Measurements from ENCODE around the gene GREB1L.

DNA sequence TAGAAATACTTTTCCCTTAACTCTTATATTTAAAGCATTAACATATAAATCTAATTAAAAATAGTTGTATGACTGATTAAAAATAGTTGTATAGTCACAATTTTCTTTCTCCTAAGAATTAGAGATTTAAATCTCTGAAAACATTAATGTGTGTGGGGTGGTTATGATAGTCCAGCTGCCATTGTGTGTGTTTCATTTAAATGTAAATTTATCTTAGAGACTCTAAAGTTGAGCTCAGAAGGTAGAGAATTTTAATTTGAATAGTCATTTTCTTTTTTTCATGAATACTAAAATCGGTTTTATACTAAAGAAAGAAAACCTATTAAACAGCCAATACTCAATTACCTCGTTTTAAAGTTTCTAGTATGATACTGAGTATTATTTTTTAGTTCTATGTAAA is 18.6 kb downstream of the GREB1L start:
- TF ChIP-seq HCFC1 (IDR thresholded peaks at IDR 0.05; ENCODE audit: low read length) (no peak), PAX5 (IDR thresholded peaks at IDR 0.05; ENCODE audit: borderline replicate concordance, low read depth, low read length) (no peak), SP1 (IDR thresholded peaks at IDR 0.05; ENCODE audit: low read depth, low read length) (no peak)

Measured in GM12878 (cell line).